HEK293 (cell line): ENCODE results near the gene HP.

Experiments
- CTCF ChIA-PET: fragments of 350-600 bp; formaldehyde crosslinking; extraction: SDS; loops from one replicate; lab custom pipeline; 2021; ENCODE audit warnings: antibody characterized with exemption; lab: Yijun Ruan, JAX
- POLR2A ChIA-PET: fragments of 300-600 bp; formaldehyde crosslinking; extraction: SDS; loops from one replicate; lab custom pipeline; 2020; ENCODE audit warnings: antibody characterized with exemption, inconsistent platforms; lab: Yijun Ruan, JAX
- H3K27ac ChIP-seq: fragments of 200-500 bp; sonication (Bioruptor generic); 2 replicates; pipeline ENCODE4 v1.5.1; 2014; ENCODE audit warnings: low read depth, low read length, control low read depth, inconsistent platforms; ENCODE audit errors: extremely low read depth
- H3K36me3 ChIP-seq, 2 experiments: fragments of 200-500 bp in 1 of 2; sonication (Bioruptor generic) in 1 of 2; 1 replicate in 1 of 2; 2 replicates in 1 of 2; pipeline ENCODE4 v1.5.1; 2014 to 2017; ENCODE audit warnings: inconsistent platforms in 2 of 2, low read length in 2 of 2; ENCODE audit not compliant: control insufficient read depth in 2 of 2, insufficient read depth in 1 of 2
- H3K4me1 ChIP-seq: fragments of 200-500 bp; sonication (Bioruptor generic); 2 replicates; pipeline ENCODE4 v1.5.1; 2014; ENCODE audit warnings: mild to moderate bottlenecking, low read length, inconsistent platforms; ENCODE audit not compliant: control insufficient read depth, insufficient read depth
- H3K4me3 ChIP-seq: 2 replicates; pipeline ENCODE4 v1.5.1; 2011; ENCODE audit warnings: low read depth, mild to moderate bottlenecking, control low read depth, low read length, moderate library complexity
- H3K9me3 ChIP-seq: fragments of 200-500 bp; sonication (Bioruptor generic); 2 replicates; pipeline ENCODE4 v1.5.1; 2014; ENCODE audit warnings: low read depth, low read length, inconsistent platforms; ENCODE audit not compliant: control insufficient read depth, insufficient read depth
- SCRT2 ChIP-seq: fragments of 450-650 bp; formaldehyde crosslinking; IDR thresholded peaks from 2 replicates; pipeline ENCODE4 v1.5.1; 2016; ENCODE audit warnings: missing biosample characterization, missing genetic modification characterization
- ZNF10 ChIP-seq: fragments of 450-650 bp; formaldehyde crosslinking; IDR thresholded peaks from 2 replicates; pipeline ENCODE4 v1.5.1; 2017; ENCODE audit warnings: missing biosample characterization, missing genetic modification characterization
- ZNF138 ChIP-seq: fragments of 450-650 bp; formaldehyde crosslinking; IDR thresholded peaks from 2 replicates; pipeline ENCODE4 v1.5.1; 2016; ENCODE audit warnings: missing biosample characterization, missing genetic modification characterization, borderline replicate concordance
- ZNF140 ChIP-seq: fragments of 450-650 bp; formaldehyde crosslinking; IDR thresholded peaks from 2 replicates; pipeline ENCODE4 v1.5.1; 2016; ENCODE audit warnings: missing biosample characterization, missing genetic modification characterization
- ZNF175 ChIP-seq: fragments of 450-650 bp; formaldehyde crosslinking; IDR thresholded peaks from 2 replicates; pipeline ENCODE4 v1.5.1; 2016; ENCODE audit warnings: missing biosample characterization, missing genetic modification characterization
- ZNF19 ChIP-seq: fragments of 450-650 bp; formaldehyde crosslinking; IDR thresholded peaks from 2 replicates; pipeline ENCODE4; 2016; ENCODE audit warnings: missing biosample characterization, missing genetic modification characterization, low read depth
- ZNF248 ChIP-seq: fragments of 450-650 bp; formaldehyde crosslinking; IDR thresholded peaks from 2 replicates; pipeline ENCODE4 v1.5.1; 2017; ENCODE audit warnings: missing biosample characterization, missing genetic modification characterization
- ZNF350 ChIP-seq: fragments of 450-650 bp; formaldehyde crosslinking; IDR thresholded peaks from 2 replicates; pipeline ENCODE4 v1.5.0; 2017; ENCODE audit warnings: missing biosample characterization, mild to moderate bottlenecking, missing genetic modification characterization
- ZNF510 ChIP-seq: fragments of 450-650 bp; formaldehyde crosslinking; IDR thresholded peaks from 2 replicates; pipeline ENCODE4 v1.5.1; 2018; ENCODE audit warnings: mild to moderate bottlenecking, missing genetic modification characterization, missing biosample characterization; ENCODE audit not compliant: insufficient replicate concordance
- ZNF560 ChIP-seq: fragments of 450-650 bp; formaldehyde crosslinking; IDR thresholded peaks from 2 replicates; pipeline ENCODE4 v1.5.1; 2017; ENCODE audit warnings: missing biosample characterization, missing genetic modification characterization, borderline replicate concordance
- ZNF776 ChIP-seq: fragments of 450-650 bp; formaldehyde crosslinking; IDR thresholded peaks from 2 replicates; pipeline ENCODE4 v1.5.0; 2017; ENCODE audit warnings: missing biosample characterization, missing genetic modification characterization, borderline replicate concordance
- ZNF792 ChIP-seq: fragments of 450-650 bp; formaldehyde crosslinking; IDR thresholded peaks from 2 replicates; pipeline ENCODE4 v1.5.1; 2016; ENCODE audit warnings: missing biosample characterization, missing genetic modification characterization
- ZSCAN16 ChIP-seq: fragments of 450-650 bp; formaldehyde crosslinking; IDR thresholded peaks from 2 replicates; pipeline ENCODE4 v1.5.1; 2016; ENCODE audit warnings: missing biosample characterization, missing genetic modification characterization
- TF ChIP-seq, protein P1 (sequence below): fragments of 450-650 bp; formaldehyde crosslinking; IDR thresholded peaks from 2 replicates; pipeline ENCODE4 v1.5.1; 2016; ENCODE audit warnings: missing biosample characterization, missing genetic modification characterization
- TF ChIP-seq, protein P2 (sequence below): fragments of 450-650 bp; formaldehyde crosslinking; IDR thresholded peaks from 2 replicates; pipeline ENCODE4 v1.5.1; 2017; ENCODE audit warnings: missing biosample characterization, missing genetic modification characterization
- TF ChIP-seq, protein P3 (sequence below): sonication (generic); formaldehyde crosslinking; IDR thresholded peaks from 2 replicates; pipeline ENCODE4 v1.8.1; 2022; ENCODE audit warnings: mild to moderate bottlenecking, moderate library complexity, missing genetic modification reagents
- TF ChIP-seq, protein P4 (sequence below): fragments of 450-650 bp; formaldehyde crosslinking; IDR thresholded peaks from 2 replicates; pipeline ENCODE4 v1.5.1; 2017; ENCODE audit warnings: missing biosample characterization, mild to moderate bottlenecking, missing genetic modification characterization, moderate library complexity
- TF ChIP-seq, protein P5 (sequence below): fragments of 450-650 bp; formaldehyde crosslinking; IDR thresholded peaks from 2 replicates; pipeline ENCODE4 v1.5.1; 2017; ENCODE audit warnings: missing biosample characterization, missing genetic modification characterization
- TF ChIP-seq, protein P6 (sequence below): fragments of 450-650 bp; formaldehyde crosslinking; IDR thresholded peaks from 2 replicates; pipeline ENCODE4 v1.5.1; 2016; ENCODE audit warnings: missing biosample characterization, missing genetic modification characterization

HP gene

DNA sequence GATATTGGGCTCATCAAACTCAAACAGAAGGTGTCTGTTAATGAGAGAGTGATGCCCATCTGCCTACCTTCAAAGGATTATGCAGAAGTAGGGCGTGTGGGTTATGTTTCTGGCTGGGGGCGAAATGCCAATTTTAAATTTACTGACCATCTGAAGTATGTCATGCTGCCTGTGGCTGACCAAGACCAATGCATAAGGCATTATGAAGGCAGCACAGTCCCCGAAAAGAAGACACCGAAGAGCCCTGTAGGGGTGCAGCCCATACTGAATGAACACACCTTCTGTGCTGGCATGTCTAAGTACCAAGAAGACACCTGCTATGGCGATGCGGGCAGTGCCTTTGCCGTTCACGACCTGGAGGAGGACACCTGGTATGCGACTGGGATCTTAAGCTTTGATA is 6.1 kb downstream of the HP start:
- Histone ChIP-seq H3K36me3 (no peaks in the 10 kb centered on the region), H3K4me1 (no peaks in the 10 kb centered on the region), H3K27ac (no peak overlapping the region), H3K9me3 (no peaks in the 10 kb centered on the region), H3K4me3 (no peak overlapping the region)
- POLR2A ChIA-PET, result no interaction called here
- CTCF ChIA-PET, result no interaction called here
- TF ChIP-seq, protein P1, sequence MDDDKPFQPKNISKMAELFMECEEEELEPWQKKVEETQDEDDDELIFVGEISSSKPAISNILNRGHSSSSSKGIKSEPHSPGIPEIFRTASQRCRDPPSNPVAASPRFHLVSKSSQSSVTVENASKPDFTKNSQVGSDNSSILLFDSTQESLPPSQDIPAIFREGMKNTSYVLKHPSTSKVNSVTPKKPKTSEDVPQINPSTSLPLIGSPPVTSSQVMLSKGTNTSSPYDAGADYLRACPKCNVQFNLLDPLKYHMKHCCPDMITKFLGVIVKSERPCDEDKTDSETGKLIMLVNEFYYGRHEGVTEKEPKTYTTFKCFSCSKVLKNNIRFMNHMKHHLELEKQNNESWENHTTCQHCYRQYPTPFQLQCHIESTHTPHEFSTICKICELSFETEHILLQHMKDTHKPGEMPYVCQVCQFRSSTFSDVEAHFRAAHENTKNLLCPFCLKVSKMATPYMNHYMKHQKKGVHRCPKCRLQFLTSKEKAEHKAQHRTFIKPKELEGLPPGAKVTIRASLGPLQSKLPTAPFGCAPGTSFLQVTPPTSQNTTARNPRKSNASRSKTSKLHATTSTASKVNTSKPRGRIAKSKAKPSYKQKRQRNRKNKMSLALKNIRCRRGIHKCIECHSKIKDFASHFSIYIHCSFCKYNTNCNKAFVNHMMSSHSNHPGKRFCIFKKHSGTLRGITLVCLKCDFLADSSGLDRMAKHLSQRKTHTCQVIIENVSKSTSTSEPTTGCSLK (tag by site-specific recombination), result no peak
- TF ChIP-seq ZNF138 (no peak), SCRT2 (tag by site-specific recombination) (no peak), ZNF510 (tag by site-specific recombination) (no peak), ZNF560 (no peak), ZSCAN16 (no peak), ZNF19 (tag by site-specific recombination) (no peak), ZNF248 (no peak), ZNF350 (tag by site-specific recombination) (no peak), ZNF10 (tag by site-specific recombination) (no peak)
- TF ChIP-seq, protein P2, sequence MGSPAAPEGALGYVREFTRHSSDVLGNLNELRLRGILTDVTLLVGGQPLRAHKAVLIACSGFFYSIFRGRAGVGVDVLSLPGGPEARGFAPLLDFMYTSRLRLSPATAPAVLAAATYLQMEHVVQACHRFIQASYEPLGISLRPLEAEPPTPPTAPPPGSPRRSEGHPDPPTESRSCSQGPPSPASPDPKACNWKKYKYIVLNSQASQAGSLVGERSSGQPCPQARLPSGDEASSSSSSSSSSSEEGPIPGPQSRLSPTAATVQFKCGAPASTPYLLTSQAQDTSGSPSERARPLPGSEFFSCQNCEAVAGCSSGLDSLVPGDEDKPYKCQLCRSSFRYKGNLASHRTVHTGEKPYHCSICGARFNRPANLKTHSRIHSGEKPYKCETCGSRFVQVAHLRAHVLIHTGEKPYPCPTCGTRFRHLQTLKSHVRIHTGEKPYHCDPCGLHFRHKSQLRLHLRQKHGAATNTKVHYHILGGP, result no peak
- TF ChIP-seq, protein P3, sequence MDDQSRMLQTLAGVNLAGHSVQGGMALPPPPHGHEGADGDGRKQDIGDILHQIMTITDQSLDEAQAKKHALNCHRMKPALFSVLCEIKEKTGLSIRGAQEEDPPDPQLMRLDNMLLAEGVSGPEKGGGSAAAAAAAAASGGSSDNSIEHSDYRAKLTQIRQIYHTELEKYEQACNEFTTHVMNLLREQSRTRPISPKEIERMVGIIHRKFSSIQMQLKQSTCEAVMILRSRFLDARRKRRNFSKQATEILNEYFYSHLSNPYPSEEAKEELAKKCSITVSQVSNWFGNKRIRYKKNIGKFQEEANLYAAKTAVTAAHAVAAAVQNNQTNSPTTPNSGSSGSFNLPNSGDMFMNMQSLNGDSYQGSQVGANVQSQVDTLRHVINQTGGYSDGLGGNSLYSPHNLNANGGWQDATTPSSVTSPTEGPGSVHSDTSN (CRISPR knock-in tag), result no peak
- TF ChIP-seq, protein P4, sequence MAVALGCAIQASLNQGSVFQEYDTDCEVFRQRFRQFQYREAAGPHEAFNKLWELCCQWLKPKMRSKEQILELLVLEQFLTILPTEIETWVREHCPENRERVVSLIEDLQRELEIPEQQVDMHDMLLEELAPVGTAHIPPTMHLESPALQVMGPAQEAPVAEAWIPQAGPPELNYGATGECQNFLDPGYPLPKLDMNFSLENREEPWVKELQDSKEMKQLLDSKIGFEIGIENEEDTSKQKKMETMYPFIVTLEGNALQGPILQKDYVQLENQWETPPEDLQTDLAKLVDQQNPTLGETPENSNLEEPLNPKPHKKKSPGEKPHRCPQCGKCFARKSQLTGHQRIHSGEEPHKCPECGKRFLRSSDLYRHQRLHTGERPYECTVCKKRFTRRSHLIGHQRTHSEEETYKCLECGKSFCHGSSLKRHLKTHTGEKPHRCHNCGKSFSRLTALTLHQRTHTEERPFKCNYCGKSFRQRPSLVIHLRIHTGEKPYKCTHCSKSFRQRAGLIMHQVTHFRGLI (tag by site-specific recombination), result no peak
- TF ChIP-seq, protein P5, sequence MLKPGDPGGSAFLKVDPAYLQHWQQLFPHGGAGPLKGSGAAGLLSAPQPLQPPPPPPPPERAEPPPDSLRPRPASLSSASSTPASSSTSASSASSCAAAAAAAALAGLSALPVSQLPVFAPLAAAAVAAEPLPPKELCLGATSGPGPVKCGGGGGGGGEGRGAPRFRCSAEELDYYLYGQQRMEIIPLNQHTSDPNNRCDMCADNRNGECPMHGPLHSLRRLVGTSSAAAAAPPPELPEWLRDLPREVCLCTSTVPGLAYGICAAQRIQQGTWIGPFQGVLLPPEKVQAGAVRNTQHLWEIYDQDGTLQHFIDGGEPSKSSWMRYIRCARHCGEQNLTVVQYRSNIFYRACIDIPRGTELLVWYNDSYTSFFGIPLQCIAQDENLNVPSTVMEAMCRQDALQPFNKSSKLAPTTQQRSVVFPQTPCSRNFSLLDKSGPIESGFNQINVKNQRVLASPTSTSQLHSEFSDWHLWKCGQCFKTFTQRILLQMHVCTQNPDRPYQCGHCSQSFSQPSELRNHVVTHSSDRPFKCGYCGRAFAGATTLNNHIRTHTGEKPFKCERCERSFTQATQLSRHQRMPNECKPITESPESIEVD (tag by site-specific recombination), result no peak

DNA sequence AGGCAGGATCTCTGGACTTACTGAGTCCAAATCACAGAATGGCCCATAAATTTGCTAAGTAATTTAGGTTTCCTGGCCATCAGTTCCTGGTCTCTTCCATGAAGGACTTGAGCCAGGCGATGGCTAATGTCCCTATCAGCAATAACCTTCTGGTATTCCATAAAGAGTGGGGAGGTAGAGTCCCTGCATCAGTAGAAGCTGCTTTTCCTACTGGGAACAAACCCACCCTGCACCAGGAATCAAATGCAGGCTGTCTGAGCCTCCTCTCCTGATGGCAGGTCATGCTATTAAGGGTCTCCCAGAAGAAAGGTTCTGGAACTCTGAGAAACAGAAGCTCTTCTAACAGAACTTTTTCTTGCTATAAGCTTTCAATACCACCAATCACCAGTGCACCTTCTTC is 7.3 kb downstream of the HP start:
- Histone ChIP-seq H3K9me3 (no peaks in the 10 kb centered on the region), H3K36me3 (no peaks in the 10 kb centered on the region), H3K4me3 (no peak overlapping the region), H3K27ac (no peak overlapping the region), H3K4me1 (no peaks in the 10 kb centered on the region)
- POLR2A ChIA-PET, result no interaction called here
- CTCF ChIA-PET, result interaction anchor here (0.5 kb wide), 2 partner anchors 452 to 496 kb away, joined by 3 to 5 read pairs; no protein-coding TSS in a partner anchor
- TF ChIP-seq ZNF140 (no peak), ZNF10 (tag by site-specific recombination) (no peak), ZNF776 (tag by site-specific recombination) (no peak), ZNF175 (tag by site-specific recombination) (no peak), ZNF792 (no peak)
- TF ChIP-seq, protein P1 (tag by site-specific recombination), result no peak
- TF ChIP-seq, protein P6, sequence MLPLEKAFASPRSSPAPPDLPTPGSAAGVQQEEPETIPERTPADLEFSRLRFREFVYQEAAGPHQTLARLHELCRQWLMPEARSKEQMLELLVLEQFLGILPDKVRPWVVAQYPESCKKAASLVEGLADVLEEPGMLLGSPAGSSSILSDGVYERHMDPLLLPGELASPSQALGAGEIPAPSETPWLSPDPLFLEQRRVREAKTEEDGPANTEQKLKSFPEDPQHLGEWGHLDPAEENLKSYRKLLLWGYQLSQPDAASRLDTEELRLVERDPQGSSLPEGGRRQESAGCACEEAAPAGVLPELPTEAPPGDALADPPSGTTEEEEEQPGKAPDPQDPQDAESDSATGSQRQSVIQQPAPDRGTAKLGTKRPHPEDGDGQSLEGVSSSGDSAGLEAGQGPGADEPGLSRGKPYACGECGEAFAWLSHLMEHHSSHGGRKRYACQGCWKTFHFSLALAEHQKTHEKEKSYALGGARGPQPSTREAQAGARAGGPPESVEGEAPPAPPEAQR, result no peak
